ENCODE results near the gene IQGAP3.

DNA sequence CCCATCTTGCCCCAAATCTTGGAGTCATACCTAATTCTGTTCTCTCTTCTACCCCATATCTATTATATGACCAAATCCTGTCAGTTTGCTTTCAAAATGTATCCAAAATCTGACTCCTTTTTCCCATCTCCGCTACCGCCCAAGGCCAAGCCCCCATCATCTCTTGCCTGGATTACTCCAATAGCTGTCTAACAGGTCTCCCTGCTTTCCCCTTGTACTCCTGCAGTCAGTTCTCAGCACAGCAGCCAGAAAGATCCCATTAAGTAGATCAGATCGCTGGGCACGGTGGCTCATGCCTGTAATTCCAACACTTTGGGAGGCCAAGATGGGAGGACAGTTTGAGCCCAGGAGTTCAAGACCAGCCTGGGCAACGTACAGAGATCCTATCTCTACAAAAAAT is 19.8 kb downstream of the IQGAP3 start:
- TF ChIP-seq, protein P1, sequence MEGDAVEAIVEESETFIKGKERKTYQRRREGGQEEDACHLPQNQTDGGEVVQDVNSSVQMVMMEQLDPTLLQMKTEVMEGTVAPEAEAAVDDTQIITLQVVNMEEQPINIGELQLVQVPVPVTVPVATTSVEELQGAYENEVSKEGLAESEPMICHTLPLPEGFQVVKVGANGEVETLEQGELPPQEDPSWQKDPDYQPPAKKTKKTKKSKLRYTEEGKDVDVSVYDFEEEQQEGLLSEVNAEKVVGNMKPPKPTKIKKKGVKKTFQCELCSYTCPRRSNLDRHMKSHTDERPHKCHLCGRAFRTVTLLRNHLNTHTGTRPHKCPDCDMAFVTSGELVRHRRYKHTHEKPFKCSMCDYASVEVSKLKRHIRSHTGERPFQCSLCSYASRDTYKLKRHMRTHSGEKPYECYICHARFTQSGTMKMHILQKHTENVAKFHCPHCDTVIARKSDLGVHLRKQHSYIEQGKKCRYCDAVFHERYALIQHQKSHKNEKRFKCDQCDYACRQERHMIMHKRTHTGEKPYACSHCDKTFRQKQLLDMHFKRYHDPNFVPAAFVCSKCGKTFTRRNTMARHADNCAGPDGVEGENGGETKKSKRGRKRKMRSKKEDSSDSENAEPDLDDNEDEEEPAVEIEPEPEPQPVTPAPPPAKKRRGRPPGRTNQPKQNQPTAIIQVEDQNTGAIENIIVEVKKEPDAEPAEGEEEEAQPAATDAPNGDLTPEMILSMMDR (IDR thresholded peaks at IDR 0.05): no peak
- TF ChIP-seq POLR2A (IDR thresholded peaks at IDR 0.05): no peak

Measured in transverse colon (tissue), 3 donors.